ENCODE measurements around the gene PUS1. TPM values are rescaled to one million over a fixed set of nuclear protein-coding genes. Genes with fewer than 3 reads are reported as not detected.
A peak's percentile ranks its signal among the peaks of the same experiment; 100 is the strongest.

Gene PUS1
- total and polyA plus RNA-seq, 4 donors, result 6.8 to 35.6 (median 29.8) TPM

- H3K4me1 ChIP-seq (ENCODE audit: control insufficient read depth in 5 of 5, insufficient read depth in 5 of 5, low read length in 5 of 5), result peaks cover 0 to 18% (median 4%) of the 10 kb centered on the region in 5 donors
- DNase-seq (peak; percentile 73 to 83 (median 80)), ATAC-seq (ENCODE audit: insufficient read depth, low FRiP score) (peak; percentile 87)
- peak overlapping the region; percentile 92 to 98 for H3K27ac ChIP-seq (ENCODE audit: low read depth in 1 of 2, low read length in 1 of 2)
- H3K9ac ChIP-seq (ENCODE audit: insufficient read depth in 1 of 2, low read length in 2 of 2), result peak overlapping the region; percentile 23 to 73
- H3K4me3 ChIP-seq, result peak overlapping the region; percentile 61
- WGBS, 2 donors, result 3 to 4% methylated on average over 37 to 39 of the region's 39 CpGs
- H3K27me3 ChIP-seq (ENCODE audit: control insufficient read depth in 3 of 3, insufficient read depth in 3 of 3, low read length in 2 of 3), result no peaks in the 10 kb centered on the region
- TF ChIP-seq CTCF (IDR thresholded peaks at IDR 0.05; ENCODE audit: control extremely low read depth, extremely low read depth), result no peak
- H3K36me3 ChIP-seq (ENCODE audit: control insufficient read depth in 4 of 4, insufficient read depth in 4 of 4, low read length in 4 of 4), result peaks cover 0 to 9% (median 5%) of the 10 kb centered on the region in 4 donors
- H3K9me3 ChIP-seq (ENCODE audit: control insufficient read depth in 4 of 4, insufficient read depth in 3 of 4, low read length in 3 of 4), result no peaks in the 10 kb centered on the region
Observed at GRCh38 chr12:131896080-131896810, 32.8 kb upstream of the PUS1 start.

- no peaks in the 10 kb centered on the region for H3K9me3 ChIP-seq (ENCODE audit: control insufficient read depth in 4 of 4, insufficient read depth in 3 of 4, low read length in 3 of 4)
- H3K4me1 ChIP-seq (ENCODE audit: control insufficient read depth in 5 of 5, insufficient read depth in 5 of 5, low read length in 5 of 5), result peaks cover 0 to 24% (median 4%) of the 10 kb centered on the region in 5 donors
- peak overlapping the region; percentile 92 to 98 for H3K27ac ChIP-seq (ENCODE audit: low read depth in 1 of 2, low read length in 1 of 2)
- 18 to 49% methylated on average over 14 of the region's 14 CpGs for WGBS, 2 donors
- H3K36me3 ChIP-seq (ENCODE audit: control insufficient read depth in 4 of 4, insufficient read depth in 4 of 4, low read length in 4 of 4), result peaks cover 0 to 9% (median 5%) of the 10 kb centered on the region in 4 donors
- peak overlapping the region in 1 of 2 donors; percentile 23 for H3K9ac ChIP-seq (ENCODE audit: insufficient read depth in 1 of 2, low read length in 2 of 2)
- peak overlapping the region; percentile 58 for H3K4me3 ChIP-seq
- H3K27me3 ChIP-seq (ENCODE audit: control insufficient read depth in 3 of 3, insufficient read depth in 3 of 3, low read length in 2 of 3), result no peaks in the 10 kb centered on the region
- ATAC-seq (ENCODE audit: insufficient read depth, low FRiP score) (no peak), DNase-seq (peak; percentile 66 to 85 (median 78))
- no peak for TF ChIP-seq CTCF (IDR thresholded peaks at IDR 0.05; ENCODE audit: control extremely low read depth, extremely low read depth)
Observed at GRCh38 chr12:131896811-131897270, 32.2 kb upstream of the PUS1 start.

GRCh38 chr12:131897276-131897675 is 31.8 kb upstream of the PUS1 start:
- H3K4me1 ChIP-seq (ENCODE audit: control insufficient read depth in 5 of 5, insufficient read depth in 5 of 5, low read length in 5 of 5), result peaks cover 0 to 28% (median 8%) of the 10 kb centered on the region in 5 donors
- ATAC-seq (ENCODE audit: insufficient read depth, low FRiP score) (no peak), DNase-seq (no peak)
- H3K27ac ChIP-seq (ENCODE audit: low read depth in 1 of 2, low read length in 1 of 2), result peak overlapping the region; percentile 92 to 98
- H3K27me3 ChIP-seq (ENCODE audit: control insufficient read depth in 3 of 3, insufficient read depth in 3 of 3, low read length in 2 of 3), result no peaks in the 10 kb centered on the region
- H3K9ac ChIP-seq (ENCODE audit: insufficient read depth in 1 of 2, low read length in 2 of 2), result no peak overlapping the region
- H3K9me3 ChIP-seq (ENCODE audit: control insufficient read depth in 4 of 4, insufficient read depth in 3 of 4, low read length in 3 of 4), result no peaks in the 10 kb centered on the region
- no peak for TF ChIP-seq CTCF (IDR thresholded peaks at IDR 0.05; ENCODE audit: control extremely low read depth, extremely low read depth)
- peaks cover 0 to 9% (median 5%) of the 10 kb centered on the region in 4 donors for H3K36me3 ChIP-seq (ENCODE audit: control insufficient read depth in 4 of 4, insufficient read depth in 4 of 4, low read length in 4 of 4)
- 78 to 93% methylated on average over 18 of the region's 18 CpGs for WGBS, 2 donors
- no peak overlapping the region for H3K4me3 ChIP-seq
